GM19372 (cell line): ENCODE measurements around the gene S100A16.

ENCODE experiments used
- ATAC-seq: cut with Tn5 transposase; IDR thresholded peaks from one replicate; pipeline ENCODE4 v1.9.1; 2021; ENCODE audit warnings: mild to moderate bottlenecking, low read depth, moderate library complexity; ENCODE audit not compliant: unreplicated experiment

The S100A16 gene

DNA sequence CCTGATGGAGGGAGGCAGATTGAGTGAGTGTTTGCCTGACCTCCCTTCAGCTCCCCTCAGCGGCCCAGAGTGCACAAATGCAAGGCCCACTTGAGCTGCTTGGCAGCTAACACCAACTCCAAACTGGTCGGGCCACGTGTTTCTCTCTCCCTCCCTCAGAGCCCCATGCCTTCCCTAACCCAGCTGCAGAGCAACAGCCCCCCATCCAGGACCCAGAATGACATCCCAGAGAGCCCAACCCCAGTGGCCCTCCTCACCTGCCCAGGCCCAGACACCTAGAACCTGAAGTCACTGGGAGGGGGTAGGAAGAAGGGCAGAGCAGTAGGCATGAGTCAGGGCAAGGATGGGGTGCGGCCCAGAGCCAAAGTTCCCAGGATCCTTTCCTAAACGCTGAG lies 4.0 kb upstream of the S100A16 start:
- no peak for ATAC-seq

DNA sequence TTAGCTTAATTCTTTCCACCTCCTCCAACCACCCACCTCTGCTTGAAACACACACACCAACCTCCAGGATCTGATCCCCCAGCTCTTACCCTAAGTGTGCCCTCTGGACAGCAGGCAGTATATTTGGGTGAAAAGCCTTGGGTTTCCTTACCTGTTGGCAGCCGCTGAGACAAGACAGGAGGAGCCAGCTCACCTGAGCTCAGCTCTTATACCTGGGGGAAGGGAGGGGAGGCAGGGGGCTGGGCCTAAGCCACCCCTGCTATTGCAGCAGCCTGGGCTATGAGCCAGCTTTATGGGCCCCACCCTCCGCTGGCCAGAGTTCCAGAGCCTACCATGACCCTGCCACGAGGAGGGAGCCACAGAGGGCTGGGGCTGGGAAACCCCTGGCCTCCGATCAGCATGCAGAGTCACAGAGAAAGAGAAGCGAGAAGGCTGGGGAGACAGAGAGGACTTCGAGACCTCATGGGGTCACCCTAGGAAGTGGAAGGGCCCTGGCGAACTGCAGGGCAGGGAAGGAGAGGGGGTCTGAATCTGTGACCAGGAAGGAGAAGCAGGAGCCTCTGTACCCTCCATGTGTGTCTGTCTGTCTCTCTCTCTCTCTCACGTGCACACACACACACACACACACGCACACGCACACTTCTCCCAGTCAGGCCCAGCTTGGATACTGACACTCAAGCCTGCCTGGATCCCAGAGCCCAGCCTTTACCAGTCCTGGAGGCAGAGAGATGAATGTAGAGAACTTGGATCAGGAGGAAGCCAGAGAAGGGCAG lies 3.4 kb upstream of the S100A16 start, which contains the start of gene S100A14:
Gene S100A14, minus strand, starts transcription at position 182 of the 773 bp plus-strand sequence. CDS start 467 bp downstream, outside the sequence.
- no peak for ATAC-seq

DNA sequence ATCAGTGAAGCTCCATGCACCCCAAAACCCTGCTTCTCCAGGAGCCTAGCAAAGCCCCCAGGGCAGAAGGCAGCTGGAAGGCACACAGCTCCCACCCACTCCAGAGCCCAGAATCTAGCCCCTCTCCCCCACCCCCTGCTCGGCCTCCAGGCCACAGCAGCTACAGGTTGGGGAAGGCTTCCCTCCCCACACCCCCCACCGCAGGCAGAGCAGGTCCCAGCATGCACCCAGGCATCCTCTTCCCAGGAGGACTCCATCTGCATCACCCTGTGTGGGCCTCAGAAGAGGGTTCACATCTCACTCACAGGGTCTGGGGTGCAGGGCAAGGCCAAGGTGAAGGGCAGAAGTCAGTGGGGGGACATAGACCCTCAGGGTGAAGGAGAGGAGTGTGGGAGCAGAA lies 2.5 kb upstream of the S100A16 start:
- ATAC-seq = no peak

DNA sequence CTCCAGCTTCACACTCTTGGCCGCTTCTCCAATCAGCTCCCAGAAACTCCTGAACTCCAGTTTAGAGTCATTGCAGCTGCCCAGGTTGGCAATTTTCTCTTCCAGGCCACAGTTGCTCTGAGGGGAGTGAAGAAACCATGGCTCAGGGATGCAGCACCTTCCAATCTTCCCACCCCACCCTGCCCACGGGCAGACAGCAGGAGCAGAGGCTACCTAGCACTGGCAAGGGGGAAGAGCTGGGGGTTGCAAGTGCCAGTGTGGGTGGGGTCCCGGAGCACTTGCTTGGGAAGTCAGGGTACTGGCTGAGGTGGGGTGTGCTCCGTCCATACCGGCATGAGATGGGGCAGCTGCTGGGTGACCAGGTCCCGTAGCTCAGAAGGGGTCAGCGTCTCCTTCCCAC lies 2.0 kb upstream of the S100A16 start:
- no peak for ATAC-seq

DNA sequence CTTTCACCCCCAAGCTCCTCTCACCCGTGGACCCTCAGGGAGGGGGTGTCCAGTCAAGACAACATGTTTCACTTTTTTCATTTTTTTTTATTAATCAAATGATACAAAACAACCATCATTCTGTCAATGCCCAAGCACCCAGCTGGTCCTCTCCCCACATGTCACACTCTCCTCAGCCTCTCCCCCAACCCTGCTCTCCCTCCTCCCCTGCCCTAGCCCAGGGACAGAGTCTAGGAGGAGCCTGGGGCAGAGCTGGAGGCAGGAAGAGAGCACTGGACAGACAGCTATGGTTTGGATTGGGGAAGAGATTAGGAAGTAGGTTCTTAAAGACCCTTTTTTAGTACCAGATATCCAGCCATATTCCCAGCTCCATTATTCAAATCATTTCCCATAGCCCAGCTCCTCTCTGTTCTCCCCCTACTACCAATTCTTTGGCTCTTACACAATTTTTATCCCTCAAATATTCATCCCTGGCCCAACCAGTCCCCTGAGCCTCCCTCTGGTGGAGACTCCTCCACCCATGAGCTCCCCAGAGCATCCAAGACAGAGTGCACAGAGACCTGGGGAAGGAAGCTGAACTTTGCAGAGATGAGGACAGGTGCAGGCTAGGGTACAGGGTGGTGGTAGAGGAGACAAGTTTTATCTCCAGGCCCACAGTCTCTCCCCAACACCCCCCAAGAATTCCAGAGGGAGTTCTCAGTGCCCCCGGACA lies 1.4 kb upstream of the S100A16 start:
- no peak for ATAC-seq

DNA sequence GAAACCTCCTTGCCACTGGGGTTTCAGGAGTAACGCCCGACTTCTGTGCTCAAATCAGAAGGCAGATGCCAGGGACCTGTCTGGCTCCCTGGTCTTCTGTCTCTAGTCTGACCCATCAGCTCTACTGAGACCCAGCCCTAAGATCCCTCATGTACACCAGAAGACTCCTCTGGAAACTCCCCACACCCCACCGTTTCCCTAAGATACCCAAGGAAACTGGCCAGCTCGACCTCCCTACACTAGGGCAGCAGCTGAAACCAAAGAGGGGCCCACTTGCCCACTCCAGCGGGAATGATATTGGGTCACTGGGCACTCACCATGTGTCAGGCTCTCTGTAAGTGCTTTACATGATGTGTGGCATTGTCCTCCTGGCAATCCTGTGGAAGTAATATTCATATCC lies 469 bp upstream of the S100A16 start:
- ATAC-seq = no peak

DNA sequence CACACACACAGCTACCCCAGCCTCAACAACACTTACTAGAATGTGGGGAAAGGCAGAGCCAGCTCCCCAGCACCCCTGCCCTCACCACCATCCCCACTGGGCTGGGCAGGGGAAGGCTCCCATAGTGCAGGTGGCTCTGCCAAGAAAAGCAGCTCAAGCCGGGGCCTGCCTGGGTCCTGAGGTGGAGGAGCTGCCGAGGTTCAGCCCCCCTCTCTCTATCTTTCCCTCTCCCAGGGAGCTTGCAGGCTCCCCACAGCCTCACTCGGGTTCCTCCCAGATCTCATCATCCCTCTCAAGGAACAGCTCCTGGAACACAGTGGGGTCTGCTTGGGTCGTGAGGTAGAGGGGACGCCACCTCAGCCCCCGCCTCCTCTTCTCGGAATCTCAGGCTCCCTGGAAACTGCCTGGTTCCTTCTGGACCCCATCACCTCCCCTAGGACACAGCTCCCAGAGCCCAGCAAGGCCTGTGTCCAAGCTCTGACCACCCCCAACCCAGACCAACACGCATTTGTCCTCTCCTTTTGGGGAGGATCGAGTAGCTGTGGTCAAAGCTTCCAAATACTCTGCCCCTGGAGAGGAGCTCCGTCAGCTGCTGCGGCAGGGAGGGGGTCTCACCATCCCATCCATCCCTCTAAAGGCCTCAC lies 704 bp downstream of the S100A16 start:
- no peak for ATAC-seq

DNA sequence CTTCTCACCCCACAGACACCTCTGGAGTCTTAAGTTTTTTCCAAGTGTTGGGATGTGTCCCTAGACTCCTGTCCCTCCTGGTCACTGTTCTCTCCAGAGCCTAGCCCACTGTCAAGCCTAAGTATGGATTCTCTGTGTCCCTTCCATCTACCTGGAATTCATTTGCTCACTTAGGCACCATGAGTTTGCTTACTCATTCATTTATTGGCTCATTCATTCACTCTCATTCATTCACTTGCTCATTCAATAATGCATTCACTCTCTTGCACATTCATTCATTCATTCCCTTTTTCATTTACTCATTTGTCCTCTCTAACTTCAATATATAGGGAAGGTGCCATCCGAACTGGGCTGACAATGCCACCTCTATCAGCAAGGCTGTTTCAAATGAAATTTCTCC lies 1.6 kb downstream of the S100A16 start:
- no peak for ATAC-seq

DNA sequence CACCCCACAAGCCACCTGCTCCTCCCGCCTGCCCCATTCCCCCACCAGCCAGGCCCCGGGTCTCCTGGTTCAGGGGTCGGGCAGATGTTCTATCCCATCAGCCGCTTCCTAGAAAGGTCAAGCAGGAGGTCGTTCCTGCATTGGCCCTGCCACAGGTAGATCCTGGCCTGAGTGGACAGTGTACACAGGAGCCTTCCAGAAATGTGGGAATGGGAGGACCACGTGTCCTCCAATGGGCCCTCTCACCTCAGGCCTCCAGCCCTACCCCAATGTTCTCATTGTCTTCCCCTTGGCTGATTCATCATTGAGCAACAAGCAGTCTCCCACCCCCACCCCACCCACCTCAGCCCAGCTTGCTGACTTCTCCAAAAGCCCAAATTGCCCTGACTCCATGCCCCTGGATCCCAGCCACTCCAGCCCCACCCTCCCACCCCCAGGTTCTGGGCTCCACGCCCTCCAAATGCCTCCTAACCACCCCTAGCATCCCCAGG lies 2.1 kb downstream of the S100A16 start:
- no peak for ATAC-seq

DNA sequence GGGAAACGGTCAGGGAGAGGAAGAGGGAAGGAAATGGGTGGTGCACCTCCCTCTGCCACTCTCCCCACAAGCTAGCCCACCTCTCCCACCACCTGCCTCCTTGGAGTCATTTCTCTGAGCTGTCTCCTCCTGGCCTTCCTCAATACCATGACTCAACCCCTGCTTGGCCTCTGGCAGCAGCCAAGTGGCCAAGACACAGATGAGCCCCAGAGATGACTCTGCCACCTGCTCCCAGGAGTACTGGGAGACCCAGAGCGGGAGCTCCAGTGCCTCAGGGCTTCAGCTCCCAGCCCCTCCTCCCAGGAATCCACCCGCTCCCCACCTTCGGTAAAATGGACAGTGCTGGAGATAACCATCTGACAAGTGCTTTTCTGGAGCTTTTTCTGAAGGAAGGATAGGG lies 2.6 kb downstream of the S100A16 start:
- no peak for ATAC-seq

DNA sequence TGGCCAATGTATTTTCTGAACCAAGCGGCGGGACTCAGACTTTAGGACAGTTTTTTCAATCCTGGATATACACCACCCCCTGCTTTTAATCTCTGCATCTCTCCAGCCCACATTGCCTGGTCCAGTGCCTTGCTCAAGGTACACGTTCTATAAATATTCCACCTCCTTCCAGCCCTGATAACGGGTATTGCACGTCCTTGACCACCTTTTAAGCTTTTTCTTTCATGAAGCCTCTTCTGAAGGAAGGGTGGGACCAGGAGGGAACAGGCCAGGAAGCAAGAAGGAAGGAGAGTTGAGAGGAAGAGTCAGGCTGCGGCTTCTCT lies 3.4 kb downstream of the S100A16 start:
- ATAC-seq = no peak

DNA sequence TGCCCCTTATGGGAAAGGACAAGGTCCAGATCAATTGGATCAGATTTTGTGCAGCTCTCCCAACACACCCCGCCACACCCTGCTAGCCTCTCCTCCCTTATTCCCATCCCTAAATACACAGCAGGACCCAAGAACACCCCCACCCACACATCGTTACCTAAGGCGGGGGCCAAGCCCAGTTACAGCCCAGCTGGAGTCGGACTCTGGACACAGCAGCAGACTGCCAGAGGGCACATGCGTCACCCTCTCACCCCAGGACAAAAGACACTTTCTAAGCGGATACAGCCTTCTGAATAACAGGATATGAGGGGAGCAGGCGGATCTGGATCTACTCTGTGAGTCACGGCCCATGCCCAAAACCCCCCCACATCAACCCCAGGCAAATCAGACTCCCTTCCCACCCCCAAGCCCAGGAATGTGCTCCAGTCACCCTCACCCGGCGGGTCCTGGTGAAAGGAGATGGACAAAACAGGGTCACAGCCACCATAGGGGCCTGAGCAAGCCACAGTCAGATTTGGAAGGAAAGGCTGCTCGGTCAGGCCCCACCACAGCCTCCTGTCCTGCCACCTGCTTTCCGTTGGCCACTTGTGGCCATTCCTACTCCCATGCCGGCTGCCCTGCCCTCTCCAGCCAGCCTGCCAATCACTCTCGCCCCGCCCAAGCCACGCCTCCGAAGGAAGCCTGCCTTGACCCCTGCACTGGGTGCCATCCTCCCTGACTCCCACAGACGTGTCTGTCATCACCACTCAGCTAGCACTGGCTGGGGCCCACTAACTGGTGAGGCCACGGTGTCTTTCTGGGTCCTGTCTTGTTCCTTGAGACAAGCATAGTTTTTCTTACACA lies 4.0 kb downstream of the S100A16 start:
- ATAC-seq = no peak

DNA sequence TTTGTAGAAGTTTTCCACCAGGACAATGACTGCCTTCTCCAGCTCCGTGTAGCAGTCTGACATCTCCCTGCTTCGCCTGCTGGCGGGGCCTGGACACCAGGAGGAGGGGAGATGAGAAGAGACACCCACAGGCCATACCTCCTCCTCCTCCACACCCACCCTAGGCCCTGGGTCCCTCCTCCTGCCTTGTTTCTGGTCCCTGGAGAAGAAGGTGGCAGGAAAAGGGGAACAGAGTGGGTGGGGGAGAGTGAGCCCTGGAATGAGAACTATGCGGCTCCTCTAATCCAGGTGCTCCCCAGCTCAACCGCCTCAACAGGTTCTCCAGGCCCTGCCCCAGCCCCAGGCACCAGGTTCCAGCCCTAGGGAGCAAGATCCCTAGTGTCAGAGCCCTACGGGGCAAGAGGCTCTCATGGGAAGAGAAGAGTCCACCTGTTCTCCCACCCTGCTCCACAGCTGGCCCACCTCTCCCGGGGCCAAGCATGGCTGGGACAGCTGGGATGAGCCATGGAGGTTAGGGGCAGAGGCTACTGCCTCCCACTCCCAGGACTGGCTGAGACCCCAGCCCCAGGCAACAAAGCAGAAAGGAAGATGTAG lies 4.8 kb downstream of the S100A16 start:
- no peak for ATAC-seq

DNA sequence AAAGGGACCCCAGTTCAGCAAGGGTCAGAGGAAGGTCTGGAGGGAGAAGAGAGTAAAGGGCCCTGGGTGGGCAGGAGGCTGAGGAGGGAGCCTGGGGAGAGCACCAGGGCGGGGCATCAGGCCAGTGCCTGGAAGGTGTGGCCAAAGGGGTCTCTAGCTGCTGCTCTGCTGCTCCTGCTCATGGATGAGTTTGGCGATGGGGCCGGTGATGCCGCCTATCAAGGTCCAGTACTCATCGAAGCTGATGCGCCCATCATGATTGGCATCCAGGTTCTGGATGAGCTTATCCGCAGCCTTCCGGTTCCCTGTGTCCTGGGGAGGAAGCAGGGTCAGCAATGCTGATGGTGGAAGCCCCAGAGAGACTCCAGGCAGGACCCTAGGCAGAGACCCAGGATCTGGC lies 5.6 kb downstream of the S100A16 start:
- ATAC-seq = no peak

DNA sequence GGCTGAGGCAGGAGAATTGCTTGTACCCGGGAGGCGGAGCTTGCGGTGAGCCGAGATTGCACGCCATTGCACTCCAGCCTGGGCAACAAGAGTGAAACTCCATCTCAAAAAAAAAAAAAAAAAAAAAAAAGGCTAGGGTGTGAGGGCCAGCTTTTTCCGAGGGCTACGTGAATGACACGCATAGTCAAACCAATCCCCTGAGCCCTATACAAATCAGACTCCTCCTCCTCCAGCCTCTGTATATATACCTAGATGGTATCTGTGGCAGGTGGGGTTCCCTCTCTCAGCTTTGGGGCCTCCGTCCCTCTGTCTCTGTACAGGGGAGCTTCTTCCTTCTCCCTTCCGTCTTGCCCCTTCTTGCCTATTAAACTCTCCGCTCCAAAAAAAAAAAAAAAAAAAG lies 6.7 kb downstream of the S100A16 start:
- ATAC-seq = no peak

DNA sequence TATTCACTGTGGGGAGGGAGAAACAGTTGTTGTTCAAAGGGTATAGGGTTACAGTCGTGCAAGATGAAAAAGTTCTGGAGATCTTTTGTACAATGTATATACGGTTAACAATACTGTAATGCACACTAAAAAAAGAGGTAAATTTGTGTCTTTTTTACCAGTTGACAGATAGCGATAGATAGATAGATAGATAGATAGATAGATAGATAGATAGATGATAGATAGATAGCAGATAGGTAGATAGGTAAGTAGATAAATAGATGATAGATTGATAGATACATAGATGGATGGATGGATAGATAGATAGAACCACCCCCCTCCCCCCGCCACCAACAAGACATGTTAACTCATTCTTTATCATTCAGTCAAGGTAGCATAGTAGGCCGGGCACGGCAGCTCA lies 10.2 kb downstream of the S100A16 start:
- ATAC-seq = no peak

DNA sequence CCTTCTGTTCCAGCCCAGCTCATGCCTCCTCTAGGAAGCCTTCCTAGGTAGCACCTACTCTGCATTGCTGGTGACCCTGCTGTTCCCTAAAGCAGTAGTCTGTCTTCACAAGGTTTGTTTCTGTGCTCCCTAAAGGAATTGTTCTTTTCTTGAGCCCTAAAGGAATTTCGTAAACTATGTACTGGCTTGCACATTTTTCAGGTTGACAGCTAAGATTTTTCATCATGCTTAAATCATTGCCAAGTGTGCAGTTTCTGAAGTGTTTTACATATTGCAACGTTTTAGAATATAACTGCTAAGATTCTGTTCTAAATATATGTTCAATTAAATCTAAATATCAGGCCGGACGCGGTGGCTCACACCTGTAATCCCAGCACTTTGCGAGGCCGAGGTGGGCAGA lies 13.1 kb downstream of the S100A16 start:
- ATAC-seq = no peak

DNA sequence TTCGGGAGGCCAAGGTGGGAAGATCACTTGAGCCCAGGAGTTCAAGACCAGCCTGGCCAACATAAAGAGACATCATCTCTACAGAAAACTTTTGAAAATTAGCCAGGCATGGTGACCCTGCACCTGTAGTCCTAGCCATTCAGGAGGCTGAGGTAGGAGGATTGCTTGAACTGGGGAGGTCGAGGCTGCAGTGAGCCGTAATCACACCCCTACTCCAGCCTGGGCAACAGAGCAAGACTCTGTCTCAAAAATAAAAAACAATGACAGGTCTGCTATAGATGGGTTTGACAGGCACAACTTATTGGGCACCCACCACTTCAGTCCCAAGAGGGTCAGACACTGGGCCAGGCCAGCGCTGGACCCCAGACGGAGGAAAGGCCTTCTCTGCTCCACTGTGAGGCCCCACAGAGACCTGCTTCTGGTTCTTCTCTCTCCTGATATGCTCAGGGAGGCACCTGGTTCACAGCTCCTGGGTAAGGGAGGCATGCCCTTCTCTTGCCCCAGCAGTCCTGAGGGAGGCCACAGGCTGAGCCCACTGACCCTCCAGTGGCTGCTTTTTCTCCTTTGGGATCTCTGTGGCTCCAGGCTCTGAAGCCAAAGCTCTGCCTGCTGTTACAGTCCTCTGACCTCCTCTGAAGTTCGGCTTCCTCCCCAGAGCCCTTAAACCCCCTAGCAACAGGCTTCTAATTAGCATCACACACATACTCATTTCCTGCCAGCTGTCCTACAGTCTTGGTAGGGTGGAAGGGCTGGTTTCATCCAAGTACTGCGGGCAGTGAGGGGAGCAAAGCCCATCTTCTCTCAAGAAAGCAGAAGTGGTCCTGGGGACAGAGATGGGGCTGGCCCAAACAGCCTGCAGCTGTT lies 14.4 kb downstream of the S100A16 start:
- peak; percentile 98 for ATAC-seq

DNA sequence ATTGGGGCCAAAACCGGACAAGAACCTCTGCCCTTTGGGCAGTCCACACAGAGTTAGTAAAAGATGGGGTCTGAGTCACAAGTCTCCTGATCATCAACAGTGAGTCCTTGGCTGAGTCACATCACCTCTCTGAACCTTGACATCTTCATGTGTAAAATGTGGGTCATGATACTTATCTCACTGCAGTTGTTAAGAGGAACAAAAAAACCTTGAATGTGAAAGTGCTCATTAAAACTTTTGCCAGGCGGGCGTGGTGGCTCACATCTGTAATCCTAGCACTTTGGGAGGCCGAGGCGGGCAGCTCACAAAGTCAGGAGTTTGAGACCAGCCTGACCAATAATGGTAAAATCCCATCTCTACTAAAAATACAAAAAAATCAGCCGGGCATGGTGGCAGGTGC lies 15.7 kb downstream of the S100A16 start:
- ATAC-seq = no peak
